ENCODE data around the gene OSBP.
"Not testable (repeated sequence)": the region's sequence is repeated elsewhere in the genome, so short reads cannot be mapped to it uniquely, and the experiment has no call there.

The OSBP gene

GRCh38 chr11:59552844-59553243, 62.7 kb downstream of the OSBP start:
- H3K27me3 Mint-ChIP-seq, result peaks cover 58% of the 10 kb centered on the region
- H3K9me3 Mint-ChIP-seq, result no peaks in the 10 kb centered on the region
- H3K36me3 Mint-ChIP-seq, result no peaks in the 10 kb centered on the region
- H3K4me3 Mint-ChIP-seq, result no peak overlapping the region
- peaks cover 58% of the 10 kb centered on the region for H3K4me1 Mint-ChIP-seq
- no peak overlapping the region for H3K27ac Mint-ChIP-seq
- DNase-seq, result no peak
- CTCF ChIA-PET, result no interaction called here

GRCh38 chr11:59551659-59552521, 63.7 kb downstream of the OSBP start:
- peaks cover 52% of the 10 kb centered on the region for H3K4me1 Mint-ChIP-seq
- no peak for DNase-seq
- CTCF ChIA-PET, result no interaction called here
- no peak overlapping the region for H3K27ac Mint-ChIP-seq
- H3K36me3 Mint-ChIP-seq, result no peaks in the 10 kb centered on the region
- H3K9me3 Mint-ChIP-seq, result no peaks in the 10 kb centered on the region
- peaks cover 54% of the 10 kb centered on the region for H3K27me3 Mint-ChIP-seq
- H3K4me3 Mint-ChIP-seq, result peak overlapping the region; percentile 16

GRCh38 chr11:59550842-59551658, 64.5 kb downstream of the OSBP start:
- Mint-ChIP-seq H3K27me3 (peaks cover 51% of the 10 kb centered on the region), H3K4me3 (peak overlapping the region; percentile 71), H3K27ac (peak overlapping the region; percentile 83), H3K9me3 (no peaks in the 10 kb centered on the region), H3K4me1 (peaks cover 45% of the 10 kb centered on the region), H3K36me3 (no peaks in the 10 kb centered on the region)
- DNase-seq, result peak; percentile 76
- CTCF ChIA-PET, result interaction anchor here (1.1 kb wide), 1 partner anchor 41 kb away, joined by 4 read pairs; no protein-coding TSS in a partner anchor

- no peaks in the 10 kb centered on the region for H3K9me3 Mint-ChIP-seq
- H3K4me3 Mint-ChIP-seq, result peak overlapping the region; percentile 71
- DNase-seq, result peak; percentile 87
- peaks cover 49% of the 10 kb centered on the region for H3K27me3 Mint-ChIP-seq
- H3K27ac Mint-ChIP-seq, result peak overlapping the region; percentile 83
- CTCF ChIA-PET, result interaction anchor here (1.1 kb wide), 1 partner anchor 40 kb away, joined by 4 read pairs; no protein-coding TSS in a partner anchor
- no peaks in the 10 kb centered on the region for H3K36me3 Mint-ChIP-seq
- H3K4me1 Mint-ChIP-seq, result peaks cover 39% of the 10 kb centered on the region
Observed at GRCh38 chr11:59550368-59550841, 65.2 kb downstream of the OSBP start.

DNA sequence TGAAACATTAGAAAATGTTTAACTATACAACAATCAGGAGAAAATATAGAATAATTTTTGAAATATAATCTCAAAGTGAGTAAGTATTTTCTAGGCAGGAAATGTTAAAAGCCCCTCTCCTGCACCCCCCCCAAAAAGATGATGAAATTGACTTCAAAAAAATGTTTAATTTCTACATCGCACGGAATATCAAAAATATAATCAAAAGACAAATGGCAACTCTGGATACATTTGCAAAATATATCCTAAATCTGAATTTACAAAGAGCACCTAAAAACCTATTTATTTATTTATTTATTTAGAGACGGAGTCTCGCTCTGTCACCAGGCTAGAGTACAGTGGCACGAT, 67.3 kb downstream of the OSBP start:
- no peak overlapping the region for H3K27ac Mint-ChIP-seq
- no peaks in the 10 kb centered on the region for H3K9me3 Mint-ChIP-seq
- DNase-seq, result no peak
- peaks cover 35% of the 10 kb centered on the region for H3K4me1 Mint-ChIP-seq
- no peak overlapping the region for H3K4me3 Mint-ChIP-seq
- no peaks in the 10 kb centered on the region for H3K36me3 Mint-ChIP-seq
- H3K27me3 Mint-ChIP-seq, result peaks cover 34% of the 10 kb centered on the region
- CTCF ChIA-PET, result interaction anchor here (1.1 kb wide), 1 partner anchor 9 kb away, joined by 3 read pairs; no protein-coding TSS in a partner anchor

DNA sequence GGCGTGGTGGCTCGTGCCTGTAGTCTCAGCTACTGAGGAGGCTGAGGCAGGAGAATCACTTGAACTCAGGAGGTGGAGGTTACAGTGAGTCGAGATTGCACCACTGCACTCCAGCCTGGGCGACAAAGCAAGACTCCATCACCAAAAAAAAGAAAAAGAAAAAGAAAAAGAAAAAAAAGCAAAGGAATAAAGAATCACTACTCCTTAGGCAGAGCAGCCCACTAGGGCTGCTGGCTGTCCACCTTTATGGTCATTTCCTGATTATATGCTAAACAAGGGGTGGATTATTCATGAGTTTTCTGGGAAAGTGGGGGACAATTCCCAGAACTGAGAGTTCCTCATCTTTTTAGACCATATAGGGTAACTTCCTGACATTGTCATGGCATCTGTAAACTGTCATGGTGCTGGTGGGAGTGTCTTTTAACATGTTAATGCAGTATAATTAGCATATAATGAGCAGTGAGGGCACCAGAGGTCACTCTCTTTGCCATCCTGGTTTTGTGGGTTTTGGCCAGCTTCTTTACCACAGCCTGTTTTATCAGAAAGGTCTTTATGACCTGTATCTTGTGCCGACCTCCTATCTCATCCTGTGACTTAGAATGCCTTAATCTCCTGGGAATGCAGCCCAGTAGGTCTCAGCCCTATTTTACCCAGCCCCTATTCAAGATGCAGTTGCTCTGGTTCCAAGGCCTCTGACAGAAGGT, 67.8 kb downstream of the OSBP start:
- Mint-ChIP-seq H3K27me3 (peaks cover 29% of the 10 kb centered on the region), H3K4me1 (peaks cover 32% of the 10 kb centered on the region)
- H3K9me3 Mint-ChIP-seq, H3K36me3 Mint-ChIP-seq, H3K27ac Mint-ChIP-seq, DNase-seq, H3K4me3 Mint-ChIP-seq: not testable (repeated sequence)
- CTCF ChIA-PET, result interaction anchor here (0.7 to 1.1 kb wide), 2 partner anchors 10 to 320 kb away, joined by 3 read pairs; no protein-coding TSS in a partner anchor

DNA sequence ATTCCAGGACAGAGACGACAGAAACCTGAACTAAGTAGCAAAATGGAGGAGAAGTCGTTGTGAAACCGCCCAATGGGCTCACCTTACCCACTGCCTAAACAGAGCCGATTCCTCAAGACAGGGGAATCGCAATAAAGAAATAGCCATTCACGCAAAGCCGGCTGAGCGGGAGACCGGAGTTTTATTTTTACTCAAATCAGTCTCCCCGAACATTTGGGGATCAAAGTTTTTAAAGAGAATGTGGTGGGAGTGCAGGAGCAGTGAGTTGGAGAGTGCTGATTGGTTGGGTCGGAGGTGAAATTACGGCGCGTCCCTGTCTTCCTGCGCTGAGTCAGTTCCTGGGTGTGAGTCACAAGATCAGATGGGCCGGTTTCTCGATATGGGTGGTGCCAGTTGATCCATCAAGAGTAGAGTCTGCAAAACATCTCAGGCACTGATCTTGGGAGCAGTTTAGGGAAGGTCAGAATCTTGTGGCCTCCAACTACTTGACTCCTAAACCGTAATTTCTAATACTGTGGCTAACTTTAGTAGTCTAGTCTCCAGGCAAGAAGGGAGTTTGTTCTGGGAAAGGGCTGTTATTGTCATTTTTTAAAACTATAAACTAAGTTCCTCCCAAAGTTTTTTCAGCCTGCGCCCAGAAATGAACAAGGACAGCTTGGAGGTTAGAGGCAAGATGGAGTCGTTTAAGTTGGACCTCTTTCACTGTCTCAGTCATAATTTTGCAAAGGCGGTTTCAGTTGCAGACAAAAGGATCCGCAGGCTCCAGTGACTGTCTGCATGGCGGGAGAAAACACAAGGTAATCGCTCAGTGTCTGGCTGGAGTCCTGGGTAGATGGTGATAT, 70.2 kb downstream of the OSBP start:
- Mint-ChIP-seq H3K4me1 (peaks cover 15% of the 10 kb centered on the region), H3K27ac (no peak overlapping the region), H3K27me3 (peaks cover 15% of the 10 kb centered on the region), H3K36me3 (no peaks in the 10 kb centered on the region), H3K9me3 (no peaks in the 10 kb centered on the region), H3K4me3 (no peak overlapping the region)
- CTCF ChIA-PET, result no interaction called here
- no peak for DNase-seq

GRCh38 chr11:59544869-59545178, 70.8 kb downstream of the OSBP start:
- Mint-ChIP-seq H3K4me3 (no peak overlapping the region), H3K27ac (no peak overlapping the region), H3K36me3 (no peaks in the 10 kb centered on the region), H3K27me3 (peaks cover 12% of the 10 kb centered on the region), H3K9me3 (no peaks in the 10 kb centered on the region), H3K4me1 (peaks cover 11% of the 10 kb centered on the region)
- CTCF ChIA-PET, result no interaction called here
- DNase-seq, result no peak

DNA sequence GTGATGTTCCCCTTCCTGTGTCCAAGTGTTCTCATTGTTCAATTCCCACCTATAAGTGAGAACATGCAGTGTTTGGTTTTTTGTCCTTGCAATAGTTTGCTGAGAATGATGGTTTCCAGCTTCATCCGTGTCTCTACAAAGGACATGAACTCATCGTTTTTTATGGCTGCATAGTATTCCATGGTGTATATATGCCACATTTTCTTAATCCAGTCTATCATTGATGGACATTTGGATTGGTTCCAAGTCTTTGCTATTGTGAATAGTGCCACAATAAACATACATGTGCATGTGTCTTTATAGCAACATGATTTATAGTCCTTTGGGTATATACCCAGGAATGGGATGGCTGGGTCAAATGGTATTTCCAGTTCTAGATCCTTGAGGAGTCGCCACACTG, 71.9 kb downstream of the OSBP start:
- H3K36me3 Mint-ChIP-seq, CTCF ChIA-PET, H3K4me3 Mint-ChIP-seq, DNase-seq, H3K9me3 Mint-ChIP-seq, H3K27ac Mint-ChIP-seq, H3K4me1 Mint-ChIP-seq: not testable (repeated sequence)
- H3K27me3 Mint-ChIP-seq, result peaks cover 12% of the 10 kb centered on the region

DNA sequence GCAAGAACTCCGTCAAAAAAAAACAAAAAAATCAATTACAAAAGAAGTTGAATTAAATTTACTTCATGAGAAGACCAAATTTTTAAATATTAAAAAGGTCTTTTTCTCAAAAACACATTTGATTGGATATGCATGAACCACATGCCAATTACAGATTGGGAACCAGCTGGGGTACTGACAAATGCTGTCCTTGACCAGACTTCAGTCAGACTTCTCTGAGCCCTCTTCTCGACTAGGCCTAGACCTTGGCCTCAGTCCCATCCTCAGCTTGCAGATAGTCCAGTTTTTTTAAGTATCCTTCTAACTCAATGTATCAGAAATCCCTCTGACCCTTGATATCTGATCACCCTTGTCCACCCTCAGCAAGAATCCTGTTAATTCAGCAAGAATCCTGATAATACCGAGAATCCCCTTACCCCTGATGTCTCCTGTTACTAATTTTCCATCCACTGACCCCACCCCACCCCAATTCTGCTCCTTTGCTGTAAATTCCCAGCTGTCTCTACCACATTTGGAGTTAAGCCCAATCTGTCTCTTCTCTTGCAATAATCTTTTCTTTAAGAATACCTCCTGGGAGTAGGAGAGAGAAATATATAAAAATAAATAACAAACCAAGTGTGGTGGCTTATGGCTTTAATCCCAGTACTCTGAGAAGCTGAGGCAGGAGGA, 73.3 kb downstream of the OSBP start:
- CTCF ChIA-PET, result interaction anchor here (0.7 kb wide), 1 partner anchor 52 kb away, joined by 3 read pairs; no protein-coding TSS in a partner anchor
- no peaks in the 10 kb centered on the region for H3K9me3 Mint-ChIP-seq
- peaks cover 15% of the 10 kb centered on the region for H3K27me3 Mint-ChIP-seq
- H3K27ac Mint-ChIP-seq, result no peak overlapping the region
- no peaks in the 10 kb centered on the region for H3K36me3 Mint-ChIP-seq
- peaks cover 7% of the 10 kb centered on the region for H3K4me1 Mint-ChIP-seq
- no peak overlapping the region for H3K4me3 Mint-ChIP-seq
- no peak for DNase-seq

DNA sequence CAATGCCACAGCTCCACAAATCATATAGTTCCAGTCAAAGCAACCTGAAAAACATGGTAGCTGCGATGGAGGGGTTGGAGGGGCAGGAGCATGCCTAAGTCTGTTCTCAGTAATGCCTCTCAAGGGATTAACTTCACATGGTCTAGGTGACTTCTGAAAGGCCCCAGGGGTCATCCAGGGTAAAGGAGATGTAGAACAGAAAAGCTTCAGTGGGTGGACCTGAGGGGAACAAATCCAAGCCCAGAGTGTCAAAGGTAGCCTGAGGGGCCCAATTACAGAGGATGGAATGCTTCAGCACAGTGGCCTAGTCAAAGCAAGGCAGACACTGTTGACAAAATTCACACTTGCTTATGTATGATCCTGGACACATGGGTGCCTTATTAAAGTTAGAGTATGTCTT, 80.9 kb downstream of the OSBP start:
- no peak overlapping the region for H3K27ac Mint-ChIP-seq
- H3K4me1 Mint-ChIP-seq, result peaks cover 12% of the 10 kb centered on the region
- H3K27me3 Mint-ChIP-seq, result peaks cover 4% of the 10 kb centered on the region
- no peak for DNase-seq
- no peaks in the 10 kb centered on the region for H3K9me3 Mint-ChIP-seq
- H3K36me3 Mint-ChIP-seq, result no peaks in the 10 kb centered on the region
- no peak overlapping the region for H3K4me3 Mint-ChIP-seq
- CTCF ChIA-PET, result interaction anchor here (0.6 to 1.0 kb wide), 3 partner anchors 10 to 23 kb away, joined by 3 to 4 read pairs (median 3); no protein-coding TSS in a partner anchor

- Mint-ChIP-seq H3K9me3 (no peaks in the 10 kb centered on the region), H3K27me3 (peaks cover 4% of the 10 kb centered on the region), H3K4me3 (no peak overlapping the region), H3K27ac (no peak overlapping the region), H3K4me1 (peaks cover 8% of the 10 kb centered on the region), H3K36me3 (no peaks in the 10 kb centered on the region)
- DNase-seq, result no peak
- CTCF ChIA-PET, result interaction anchor here (1.0 kb wide), 1 partner anchor 11 kb away, joined by 3 read pairs; no protein-coding TSS in a partner anchor
Observed at GRCh38 chr11:59532620-59533019, 83.0 kb downstream of the OSBP start.

DNA sequence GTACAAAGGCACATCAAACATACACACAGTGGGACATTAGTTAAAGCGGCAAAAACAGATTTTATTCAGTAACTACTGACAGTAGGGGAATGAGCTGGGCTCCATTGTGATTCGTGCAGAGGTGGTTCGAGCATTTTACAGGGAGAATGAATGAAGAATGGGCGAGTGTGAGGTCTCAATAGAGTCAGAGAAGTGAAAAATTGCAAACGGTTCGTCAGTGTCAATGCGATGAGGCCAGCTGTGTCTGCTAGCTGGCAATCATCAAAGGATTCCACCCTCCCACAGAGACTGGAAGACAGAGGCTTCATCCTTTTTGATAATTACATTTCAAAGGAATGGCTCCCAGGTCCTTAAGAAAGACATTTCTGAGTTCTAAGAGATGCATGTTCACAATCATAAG, 86.9 kb downstream of the OSBP start:
- no peaks in the 10 kb centered on the region for H3K9me3 Mint-ChIP-seq
- no peak for DNase-seq
- CTCF ChIA-PET, result interaction anchor here (1.1 kb wide), 1 partner anchor 8 kb away, joined by 3 read pairs; no protein-coding TSS in a partner anchor
- H3K36me3 Mint-ChIP-seq, result no peaks in the 10 kb centered on the region
- no peaks in the 10 kb centered on the region for H3K4me1 Mint-ChIP-seq
- H3K4me3 Mint-ChIP-seq, result no peak overlapping the region
- H3K27ac Mint-ChIP-seq, result no peak overlapping the region
- H3K27me3 Mint-ChIP-seq, result peaks cover 8% of the 10 kb centered on the region

Measured in activated naive CD4-positive, alpha-beta T cell treated with anti-CD3 and anti-CD28 coated beads, Interleukin-2, amount 10 ng/mL, durations not matched to agents 7 days and 5 days (primary cell).